HUDEP-2 (cell line): ENCODE data around the gene OXER1.

ENCODE experiments used
- DNase-seq, 76 experiments: peaks; one replicate each; lab custom pipeline; 2025; ENCODE audit not compliant: unreplicated experiment in 76 of 76; lab: John Stamatoyannopoulos, UW

Gene OXER1, protein sequence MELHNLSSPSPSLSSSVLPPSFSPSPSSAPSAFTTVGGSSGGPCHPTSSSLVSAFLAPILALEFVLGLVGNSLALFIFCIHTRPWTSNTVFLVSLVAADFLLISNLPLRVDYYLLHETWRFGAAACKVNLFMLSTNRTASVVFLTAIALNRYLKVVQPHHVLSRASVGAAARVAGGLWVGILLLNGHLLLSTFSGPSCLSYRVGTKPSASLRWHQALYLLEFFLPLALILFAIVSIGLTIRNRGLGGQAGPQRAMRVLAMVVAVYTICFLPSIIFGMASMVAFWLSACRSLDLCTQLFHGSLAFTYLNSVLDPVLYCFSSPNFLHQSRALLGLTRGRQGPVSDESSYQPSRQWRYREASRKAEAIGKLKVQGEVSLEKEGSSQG

GRCh38 chr2:42764096-42764495 is at the start of gene OXER1:
TSS of gene OXER1 (minus strand) at chr2:42764135. CDS start at chr2:42764062, 73 bp downstream.
- no peak for DNase-seq

GRCh38 chr2:42812899-42813479 is 49.1 kb upstream of the OXER1 start:
- DNase-seq: peak in 13 of 76 experiments; percentile 2 to 31 (median 13)

GRCh38 chr2:42810971-42811811 is 47.3 kb upstream of the OXER1 start:
- peak in 28 of 76 experiments; percentile 13 to 66 (median 37) for DNase-seq

- DNase-seq: peak; percentile 51 to 98 (median 88)
These were observed 46.4 kb upstream of the OXER1 start for GRCh38 chr2:42810121-42810970.

- peak in 71 of 76 experiments; percentile 31 to 93 (median 81) for DNase-seq
These were observed 45.8 kb upstream of the OXER1 start for GRCh38 chr2:42809819-42810120.

DNA sequence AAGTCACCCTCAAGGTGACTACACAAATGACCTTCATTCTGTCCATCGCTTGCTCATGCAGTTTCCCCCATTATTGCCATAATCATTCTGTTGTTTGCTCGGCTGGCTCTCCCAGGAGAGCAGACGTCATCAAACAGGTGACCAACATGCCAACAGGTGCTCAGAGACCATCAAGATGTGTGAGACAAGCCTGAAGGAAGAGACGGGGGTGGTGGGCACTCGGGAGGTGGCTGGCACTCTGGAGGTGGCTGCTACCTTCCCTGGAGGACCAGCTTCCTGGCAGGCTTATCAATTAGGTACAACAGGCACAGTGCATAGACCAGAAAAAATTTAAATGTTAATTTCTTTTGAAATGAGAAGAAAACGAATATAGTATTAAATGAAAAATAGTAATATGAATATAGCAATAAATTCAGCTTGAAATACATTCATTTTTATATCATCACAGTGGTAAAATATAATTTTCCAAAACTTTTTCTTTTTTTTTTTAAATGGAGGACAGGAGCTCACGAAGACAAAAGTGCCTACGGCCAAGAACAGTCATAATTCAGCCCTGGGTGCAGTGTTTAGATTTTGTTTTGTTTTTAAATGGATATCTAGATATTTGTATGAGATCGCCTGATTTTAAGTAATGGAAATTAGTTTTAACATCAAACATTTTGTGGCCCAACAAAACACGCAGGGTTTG is 45.3 kb upstream of the OXER1 start:
- no peak for DNase-seq

DNA sequence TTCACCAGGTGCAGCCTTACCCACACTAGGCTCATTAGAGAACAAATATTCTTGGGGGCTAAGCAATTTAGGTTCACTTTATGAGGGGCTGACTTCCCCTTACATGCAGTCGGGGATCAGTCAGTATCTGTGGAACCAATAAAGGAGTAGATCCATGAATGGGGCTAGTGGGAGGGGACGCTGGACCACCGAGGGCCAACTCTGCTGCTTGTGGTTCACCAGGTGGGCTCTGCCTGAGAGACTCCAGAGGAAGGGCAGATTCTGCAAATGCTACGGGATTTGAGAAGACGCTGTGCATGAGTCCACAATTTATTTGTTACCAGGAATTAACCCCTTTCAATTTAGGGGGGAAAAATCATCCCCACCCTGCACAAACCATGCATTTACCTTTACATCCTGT is 44.4 kb upstream of the OXER1 start:
- DNase-seq: no peak

GRCh38 chr2:42806786-42807185 is 42.9 kb upstream of the OXER1 start:
- DNase-seq: no peak

- DNase-seq: no peak
These were observed 41.0 kb upstream of the OXER1 start for GRCh38 chr2:42804891-42805290.

DNA sequence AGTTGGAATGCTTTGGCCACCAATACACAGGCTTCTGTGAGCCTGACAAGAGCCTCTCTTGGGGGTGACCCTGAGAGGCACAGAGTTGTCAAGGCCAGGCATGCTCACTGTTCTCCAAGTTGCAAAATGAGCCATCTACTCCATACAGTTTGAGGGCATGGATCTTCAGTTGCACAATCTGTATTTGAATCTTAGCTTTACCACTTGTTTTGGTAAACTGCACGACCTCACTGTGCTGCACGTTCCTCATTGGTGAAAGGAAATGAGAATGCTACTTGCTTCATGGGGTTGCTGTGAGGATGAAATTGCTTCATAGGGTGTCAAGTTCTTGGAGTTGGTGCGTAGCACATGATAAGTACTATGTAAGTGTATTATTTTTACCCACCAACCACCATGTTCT is 40.4 kb upstream of the OXER1 start:
- DNase-seq: no peak

- DNase-seq: no peak
These were observed 38.2 kb upstream of the OXER1 start for GRCh38 chr2:42802150-42802549.

DNA sequence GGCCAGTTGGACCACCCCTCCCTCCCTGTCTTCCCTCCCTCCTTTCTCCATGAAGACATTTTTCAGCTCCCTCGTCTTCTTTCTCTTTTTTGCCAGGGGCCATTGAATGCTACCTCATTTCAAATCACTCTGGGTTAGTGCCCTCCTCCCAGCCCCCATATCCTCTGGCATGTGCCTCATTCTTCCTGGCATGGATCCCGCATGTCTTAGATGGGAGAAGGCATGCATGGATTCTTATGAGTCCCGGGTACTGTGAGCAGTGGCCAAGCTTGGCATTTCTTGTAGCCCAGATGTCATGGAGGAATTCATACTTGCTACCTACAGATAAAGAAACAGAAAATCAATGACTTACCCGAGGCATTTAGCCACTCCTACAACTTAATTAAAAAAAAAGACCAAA is 37.4 kb upstream of the OXER1 start:
- DNase-seq: no peak

DNA sequence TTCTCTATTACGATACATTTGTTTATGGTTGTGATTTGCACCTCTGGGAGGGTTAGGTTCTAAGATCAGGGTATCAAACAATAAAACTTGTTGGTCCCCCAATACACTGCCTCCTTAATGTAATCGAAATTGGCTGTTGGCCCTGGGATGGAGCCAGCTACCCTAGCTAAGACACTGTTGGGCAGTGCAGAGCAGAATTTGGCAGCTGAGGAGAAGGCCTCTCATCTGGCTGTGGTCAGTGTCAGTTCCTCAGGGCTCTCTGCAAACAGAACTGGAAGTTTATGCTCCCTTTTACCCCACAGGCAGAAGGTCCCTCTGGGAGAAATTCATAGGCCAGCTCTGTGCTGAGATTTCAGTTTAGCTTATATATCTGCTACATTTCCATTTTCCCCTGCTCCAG is 37.0 kb upstream of the OXER1 start:
- DNase-seq: no peak

DNA sequence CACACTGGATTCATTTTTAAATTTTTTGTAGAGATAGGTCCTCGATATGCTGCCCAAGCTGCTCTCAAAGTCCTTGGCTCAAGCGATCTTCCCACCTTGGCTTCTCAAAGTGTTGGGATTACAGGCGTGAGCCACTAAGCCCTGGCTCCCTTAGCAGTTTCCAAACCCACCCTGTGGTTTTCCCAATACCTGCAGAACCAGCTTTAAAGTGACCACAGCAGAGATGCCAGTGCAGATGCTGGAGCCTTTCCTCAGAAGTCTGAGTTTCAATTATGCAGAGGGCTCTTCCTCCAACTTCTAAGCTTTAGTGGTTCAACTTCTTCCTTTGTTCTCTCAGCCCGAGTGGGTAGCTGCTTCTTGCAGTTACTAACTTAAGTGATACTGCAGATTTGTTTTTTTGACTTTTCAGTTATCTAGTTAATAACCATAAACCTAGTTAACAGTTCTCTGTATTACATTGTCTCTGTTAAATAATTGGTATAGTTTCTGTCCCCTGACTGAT is 36.6 kb upstream of the OXER1 start:
- no peak for DNase-seq

DNA sequence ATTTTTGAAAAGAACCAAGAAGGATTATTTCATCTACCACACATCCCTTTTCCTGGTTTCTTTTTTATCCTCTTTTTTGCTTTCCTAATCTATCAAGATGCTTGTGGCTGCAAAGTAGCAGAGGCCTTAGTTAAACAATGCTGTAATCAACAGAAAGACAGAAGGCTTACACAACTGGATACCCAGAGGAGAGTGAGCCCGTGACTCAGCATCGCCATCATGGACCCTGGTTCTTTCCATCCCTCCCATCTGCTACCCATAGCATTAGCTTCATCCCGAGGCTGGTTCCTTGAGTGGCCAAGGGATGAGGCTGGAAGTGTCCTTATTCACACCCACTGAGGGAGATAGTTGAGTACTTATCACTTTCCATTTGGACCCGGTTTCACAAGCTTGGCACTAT is 35.9 kb upstream of the OXER1 start:
- no peak for DNase-seq

- no peak for DNase-seq
These were observed 33.3 kb upstream of the OXER1 start for GRCh38 chr2:42797281-42797680.

DNA sequence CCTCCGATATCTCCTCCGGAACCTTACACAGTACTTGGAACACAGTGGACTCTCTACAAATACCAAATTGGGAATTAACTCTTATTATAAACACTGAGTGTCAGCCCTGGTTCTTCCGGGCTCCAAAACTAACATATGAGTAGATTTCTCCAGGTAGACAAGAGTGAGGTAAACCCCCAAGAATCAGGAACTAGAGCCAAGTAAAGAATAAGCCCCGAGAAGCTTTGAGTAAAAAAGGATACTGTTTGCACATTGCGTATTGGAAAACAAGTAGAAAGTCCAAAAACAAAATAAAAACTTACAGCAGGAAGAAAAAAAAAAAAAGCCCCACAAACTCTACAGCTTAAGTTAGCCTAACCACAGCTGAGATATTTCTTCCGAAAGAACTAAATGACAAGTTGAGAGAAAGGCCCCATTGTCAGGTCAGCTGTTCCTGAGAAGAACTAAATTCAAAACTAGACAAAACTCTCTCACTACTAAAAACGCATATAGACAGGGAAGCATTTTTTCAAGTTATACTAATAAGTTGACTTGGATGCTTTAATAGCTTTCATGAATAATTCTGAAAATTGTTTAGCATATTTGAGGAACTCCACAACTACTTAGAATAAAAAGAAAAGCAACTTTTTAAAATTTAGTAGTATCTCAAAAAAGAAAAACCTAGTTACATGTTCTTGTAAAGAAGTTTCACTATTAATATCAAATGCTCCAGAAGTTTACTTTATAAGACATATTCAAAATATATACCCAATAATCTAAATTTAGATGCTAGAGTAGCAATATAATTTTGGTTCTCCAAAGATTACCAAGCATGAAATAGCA is 32.7 kb upstream of the OXER1 start:
- no peak for DNase-seq

DNA sequence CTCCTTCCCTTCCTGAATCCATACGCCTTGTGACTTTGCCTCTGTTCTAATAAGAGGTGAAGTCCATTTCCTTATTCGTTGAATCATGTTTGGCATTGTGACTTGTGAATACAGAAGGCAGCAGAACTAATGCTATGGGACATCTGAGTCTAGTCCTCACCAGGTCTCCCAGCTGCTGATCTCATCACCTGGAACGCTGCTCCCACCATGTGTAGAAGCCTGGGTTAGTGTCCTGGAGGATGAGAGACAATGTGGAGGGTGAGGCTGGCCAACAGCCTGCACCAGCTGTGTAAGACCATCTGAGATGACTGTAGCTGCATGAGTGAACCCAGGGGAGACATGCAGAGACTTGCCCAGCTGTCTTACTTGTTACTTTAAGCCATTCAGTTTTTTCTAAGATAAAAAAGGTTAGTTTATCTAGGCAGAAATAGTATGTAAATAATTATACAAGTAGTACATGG is 31.9 kb upstream of the OXER1 start:
- no peak for DNase-seq

DNA sequence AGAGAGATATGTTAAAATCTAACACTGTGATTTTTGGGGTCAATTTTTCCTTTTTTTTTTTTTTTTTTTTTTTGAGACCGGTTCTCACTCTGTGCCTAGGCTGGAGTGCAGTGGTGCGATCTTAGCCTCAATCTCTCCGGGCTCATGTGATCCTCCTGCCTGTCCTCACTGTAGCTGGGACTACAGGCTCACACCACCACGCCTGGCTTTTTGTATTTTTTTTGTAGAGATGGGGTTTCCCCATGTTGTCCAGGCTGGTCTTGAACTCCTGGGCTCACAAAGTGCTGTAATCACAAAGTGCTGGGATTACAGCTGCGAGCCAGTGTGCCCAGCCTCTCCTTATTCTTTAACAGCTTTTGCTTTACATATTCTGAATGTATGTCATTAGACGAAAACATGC is 31.3 kb upstream of the OXER1 start:
- DNase-seq: no peak
